ENCODE results near the gene DGKG.

DNA sequence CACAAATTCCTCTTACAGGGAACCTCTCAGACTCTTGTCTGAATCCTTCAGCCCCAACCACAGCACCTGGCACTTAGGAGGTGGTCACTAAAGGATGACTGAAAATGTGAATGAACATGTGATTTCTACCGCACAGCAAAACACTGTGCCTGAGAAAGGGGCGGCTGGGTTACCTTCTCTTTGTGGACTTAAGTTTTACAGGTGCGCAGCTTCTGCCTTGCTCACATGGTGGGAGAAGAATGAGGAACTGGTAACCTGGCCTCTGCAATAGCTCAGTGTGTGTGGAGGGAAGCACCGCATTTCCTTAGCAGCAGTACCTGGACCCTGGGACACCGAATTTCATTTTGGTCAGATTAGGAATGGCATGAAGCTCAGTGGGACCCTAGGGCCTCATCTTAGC is 243.3 kb downstream of the DGKG start:
- TF ChIP-seq CTCF (conservative IDR thresholded peaks at IDR 0.05; ENCODE audit: low read depth, low read length) (no peak), EZH2 (IDR thresholded peaks at IDR 0.05; ENCODE audit: borderline replicate concordance, low read depth, low read length, poor library complexity, severe bottlenecking) (no peak)

Data from A673 (cell line).